H1 (cell line): ENCODE results near the gene ZNF609.

Experiments
- BACH1 ChIP-seq: IDR thresholded peaks from 2 replicates; pipeline ENCODE4 v1.6.1; 2012; ENCODE audit warnings: low read length, improper control_type of control experiment
- BCL11A ChIP-seq, 2 experiments: IDR thresholded peaks; one replicate each; pipeline ENCODE4 v1.6.1; 2011; ENCODE audit warnings: low read depth in 2 of 2, low read length in 2 of 2, mild to moderate bottlenecking in 2 of 2
- E2F6 ChIP-seq: IDR thresholded peaks from 2 replicates; pipeline ENCODE4 v1.6.1; 2012; ENCODE audit warnings: inconsistent platforms
- EP300 ChIP-seq, 2 experiments: IDR thresholded peaks; 1 replicate in 1 of 2; 2 replicates in 1 of 2; pipeline ENCODE4 v1.6.1; 2011 to 2012; ENCODE audit warnings: low read depth in 2 of 2, low read length in 2 of 2, mild to moderate bottlenecking in 2 of 2, borderline replicate concordance in 1 of 2, inconsistent platforms in 1 of 2, moderate library complexity in 1 of 2
- EZH2 ChIP-seq: fragments of 200-600 bp; sonication (generic); IDR thresholded peaks from 2 replicates; pipeline ENCODE4 v1.7.1; 2012; ENCODE audit warnings: low read depth, mild to moderate bottlenecking, moderate library complexity, low read length, inconsistent platforms; ENCODE audit not compliant: severe bottlenecking
- HDAC2 ChIP-seq, 2 experiments: fragments of 300-600 bp in 1 of 2; sonication (generic) in 1 of 2; IDR thresholded peaks; 2 replicates each; pipeline ENCODE4 v1.6.1; 2011 to 2012; ENCODE audit warnings: low read depth in 2 of 2, low read length in 2 of 2, mild to moderate bottlenecking in 2 of 2, moderate library complexity in 2 of 2, borderline replicate concordance in 1 of 2, inconsistent platforms in 1 of 2
- NANOG ChIP-seq: IDR thresholded peaks from 2 replicates; pipeline ENCODE4 v1.6.1; 2011; ENCODE audit warnings: low read length, low read depth, mild to moderate bottlenecking, inconsistent platforms; ENCODE audit not compliant: insufficient read depth, poor library complexity, severe bottlenecking
- POLR2A ChIP-seq, 2 experiments: IDR thresholded peaks; 1 replicate in 1 of 2; 2 replicates in 1 of 2; pipeline ENCODE4 v1.6.1; 2011; ENCODE audit warnings: low read depth in 2 of 2, low read length in 2 of 2, mild to moderate bottlenecking in 2 of 2; ENCODE audit errors: control extremely low read depth in 1 of 2
- POLR2AphosphoS5 ChIP-seq: IDR thresholded peaks from 2 replicates; pipeline ENCODE4 v1.6.1; 2011; ENCODE audit warnings: low read depth, low read length
- SP1 ChIP-seq: IDR thresholded peaks from 2 replicates; pipeline ENCODE4 v1.6.1; 2011; ENCODE audit warnings: low read depth, low read length
- YY1 ChIP-seq: IDR thresholded peaks from 2 replicates; pipeline ENCODE4 v1.6.1; 2011; ENCODE audit warnings: low read depth, mild to moderate bottlenecking, low read length
- ZNF274 ChIP-seq: IDR thresholded peaks from 2 replicates; pipeline ENCODE4 v1.7.0; 2012; ENCODE audit warnings: low read length, borderline replicate concordance; ENCODE audit errors: extremely low read depth
- TF ChIP-seq, protein P1 (sequence below), 3 experiments: IDR thresholded peaks; 1 replicate in 2 of 3; 2 replicates in 1 of 3; pipeline versions ENCODE4 v1.5.1 to v1.6.1; 2011; ENCODE audit warnings: low read length in 3 of 3, mild to moderate bottlenecking in 3 of 3, inconsistent platforms in 2 of 3, low read depth in 1 of 3, moderate library complexity in 1 of 3; ENCODE audit not compliant: insufficient read depth in 1 of 3; ENCODE audit errors: control extremely low read depth in 1 of 3
- TF ChIP-seq, protein P2 (sequence below): IDR thresholded peaks from 2 replicates; pipeline ENCODE4 v1.6.1; 2011; ENCODE audit warnings: low read depth, mild to moderate bottlenecking, low read length; ENCODE audit not compliant: insufficient read depth

GRCh38 chr15:64528871-64529270, 68.5 kb downstream of the ZNF609 start:
- TF ChIP-seq, protein P1, sequence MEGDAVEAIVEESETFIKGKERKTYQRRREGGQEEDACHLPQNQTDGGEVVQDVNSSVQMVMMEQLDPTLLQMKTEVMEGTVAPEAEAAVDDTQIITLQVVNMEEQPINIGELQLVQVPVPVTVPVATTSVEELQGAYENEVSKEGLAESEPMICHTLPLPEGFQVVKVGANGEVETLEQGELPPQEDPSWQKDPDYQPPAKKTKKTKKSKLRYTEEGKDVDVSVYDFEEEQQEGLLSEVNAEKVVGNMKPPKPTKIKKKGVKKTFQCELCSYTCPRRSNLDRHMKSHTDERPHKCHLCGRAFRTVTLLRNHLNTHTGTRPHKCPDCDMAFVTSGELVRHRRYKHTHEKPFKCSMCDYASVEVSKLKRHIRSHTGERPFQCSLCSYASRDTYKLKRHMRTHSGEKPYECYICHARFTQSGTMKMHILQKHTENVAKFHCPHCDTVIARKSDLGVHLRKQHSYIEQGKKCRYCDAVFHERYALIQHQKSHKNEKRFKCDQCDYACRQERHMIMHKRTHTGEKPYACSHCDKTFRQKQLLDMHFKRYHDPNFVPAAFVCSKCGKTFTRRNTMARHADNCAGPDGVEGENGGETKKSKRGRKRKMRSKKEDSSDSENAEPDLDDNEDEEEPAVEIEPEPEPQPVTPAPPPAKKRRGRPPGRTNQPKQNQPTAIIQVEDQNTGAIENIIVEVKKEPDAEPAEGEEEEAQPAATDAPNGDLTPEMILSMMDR (IDR thresholded peaks at IDR 0.05; ENCODE audit: control extremely low read depth in 1 of 3, insufficient read depth in 1 of 3, low read depth in 1 of 3, low read length in 3 of 3), result no peak
- TF ChIP-seq NANOG (no peak), YY1 (no peak), ZNF274 (no peak), HDAC2 (IDR thresholded peaks at IDR 0.05; ENCODE audit: borderline replicate concordance in 1 of 2, low read depth in 2 of 2, low read length in 2 of 2) (no peak), EP300 (IDR thresholded peaks at IDR 0.05; ENCODE audit: borderline replicate concordance in 1 of 2, low read depth in 2 of 2, low read length in 2 of 2) (no peak), BACH1 (no peak), E2F6 (no peak), POLR2AphosphoS5 (no peak), SP1 (no peak), EZH2 (no peak), BCL11A (IDR thresholded peaks at IDR 0.05; ENCODE audit: low read depth in 2 of 2, low read length in 2 of 2) (no peak), POLR2A (IDR thresholded peaks at IDR 0.05; ENCODE audit: control extremely low read depth in 1 of 2, low read depth in 2 of 2, low read length in 2 of 2) (no peak)
- TF ChIP-seq, protein P2, sequence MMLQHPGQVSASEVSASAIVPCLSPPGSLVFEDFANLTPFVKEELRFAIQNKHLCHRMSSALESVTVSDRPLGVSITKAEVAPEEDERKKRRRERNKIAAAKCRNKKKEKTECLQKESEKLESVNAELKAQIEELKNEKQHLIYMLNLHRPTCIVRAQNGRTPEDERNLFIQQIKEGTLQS, result no peak
